Right ventricle myocardium superior (tissue), 1 donor: ENCODE data around the gene SH3GL1. TPM values are rescaled to one million over a fixed set of nuclear protein-coding genes. Genes with fewer than 3 reads are reported as not detected.
A peak's percentile ranks its signal among the peaks of the same experiment; 100 is the strongest.

ENCODE experiments used
- ATAC-seq: fragments of 200-7000 bp; cut with Tn5 transposase; one replicate; pipeline ENCODE4 v1.9.1; 2020; ENCODE audit warnings: mild to moderate bottlenecking; ENCODE audit not compliant: poor library complexity
- DNase-seq: peaks from one replicate; pipeline ENCODE4 v3.0.0-alpha.2; 2020
- intact Hi-C: fragments of 100-400 bp; cut with DNase I; formaldehyde crosslinking; loops from one replicate; pipeline ENCODE4 v1.11.2; 2022
- total RNA-seq: library from RNA; stranded (reverse); fragmentation: NEBNext Ultra II Directional; extraction: Animal tissue kit (Norgen Biotek cat#: 25700); gene quantifications from one replicate; pipeline ENCODE4 v1.2.1, GENCODE V29; 2021
- donor health status: DM: no; HTN: yes; CAD: no; lungs with severe emphysema.

The SH3GL1 gene
- total RNA-seq, 1 donor from 2014 or later = 18.6 TPM

GRCh38 chr19:4436231-4436630, 35.9 kb upstream of the SH3GL1 start:
- no peak for ATAC-seq
- intact Hi-C loops = no loop called here
- no peak for DNase-seq

- ATAC-seq = no peak
These were observed 34.0 kb upstream of the SH3GL1 start for GRCh38 chr19:4434391-4434790.

GRCh38 chr19:4432918-4433506, 32.7 kb upstream of the SH3GL1 start:
- no peak for DNase-seq
- intact Hi-C loops = no loop called here
- ATAC-seq = no peak

More at GRCh38 chr19:4434391-4434790, 34.0 kb upstream of the SH3GL1 start:
- DNase-seq = no peak
- intact Hi-C loops = no loop called here

DNA sequence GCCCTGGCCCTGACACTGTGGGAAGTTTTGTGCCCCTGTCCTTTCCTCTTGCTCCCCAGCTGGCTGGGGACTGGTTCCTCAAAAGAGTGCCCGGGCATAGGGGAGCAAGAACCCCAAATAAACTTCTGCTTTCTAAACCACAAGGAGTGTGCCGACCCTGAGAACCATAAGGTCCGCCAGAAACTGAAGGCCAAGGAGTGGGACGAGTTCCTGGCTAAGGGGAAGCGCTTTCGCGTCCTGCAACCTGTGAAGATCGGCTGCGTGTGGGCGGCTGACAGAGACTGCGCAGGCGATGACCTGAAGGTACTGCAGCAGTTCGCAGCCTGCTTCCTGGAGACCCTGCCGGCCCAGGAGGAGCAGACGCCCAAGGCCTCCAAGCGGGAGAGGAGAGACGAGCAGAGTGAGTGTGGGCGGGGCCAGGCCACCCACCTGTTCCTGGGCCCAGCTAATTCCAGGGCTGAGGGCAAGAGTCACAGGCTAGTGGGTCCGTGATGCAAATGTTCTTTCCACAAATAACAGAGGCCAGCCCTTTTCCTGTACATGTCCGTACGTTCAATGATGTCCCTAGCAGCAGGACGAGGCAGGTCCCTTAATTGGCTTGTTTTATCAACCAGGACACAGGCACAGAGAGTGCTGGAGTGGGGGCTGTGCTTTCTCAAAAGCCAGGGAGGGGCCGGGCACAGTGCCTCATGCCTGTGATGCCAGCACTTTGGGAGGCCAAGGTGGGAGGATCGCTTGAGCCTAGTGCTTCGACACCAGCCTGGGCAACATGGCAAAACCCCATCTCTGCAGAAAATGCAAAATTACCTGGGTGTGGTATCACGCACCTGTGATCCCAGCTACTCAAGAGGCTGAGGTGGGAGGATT, 31.7 kb upstream of the SH3GL1 start:
- intact Hi-C loops = no loop called here
- DNase-seq = no peak
- peak; percentile 60 for ATAC-seq

- DNase-seq (no peak), ATAC-seq (no peak)
- intact Hi-C loops = no loop called here
These were observed 30.9 kb upstream of the SH3GL1 start for GRCh38 chr19:4431296-4431695.

DNA sequence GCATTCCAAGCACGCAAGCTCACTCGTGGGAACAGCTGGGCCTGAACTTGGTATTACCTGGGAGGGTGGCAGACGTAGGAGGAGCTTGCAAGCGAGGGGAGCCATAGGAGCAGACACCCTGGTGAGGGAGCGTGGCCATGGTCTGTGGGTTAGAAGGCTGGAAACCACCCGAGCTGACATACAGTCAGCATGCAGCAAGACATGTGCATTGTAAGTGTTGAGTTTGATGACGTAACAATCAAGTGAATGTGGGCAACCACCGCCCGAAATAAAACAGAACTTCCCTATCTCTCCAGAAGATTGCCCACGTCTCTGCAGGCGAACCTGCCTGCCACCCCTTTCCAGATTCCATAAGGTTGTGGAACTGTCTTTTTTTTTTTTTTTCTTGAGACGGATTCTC, 30.4 kb upstream of the SH3GL1 start:
- ATAC-seq = no peak

GRCh38 chr19:4429771-4430171, 29.4 kb upstream of the SH3GL1 start:
- intact Hi-C loops = no loop called here

More for the DNA sequence above, 30.4 kb upstream of the SH3GL1 start:
- no peak for DNase-seq
- intact Hi-C loops = no loop called here

GRCh38 chr19:4429256-4429655, 28.9 kb upstream of the SH3GL1 start:
- intact Hi-C loops = no loop called here
- DNase-seq = no peak
- no peak for ATAC-seq

More at GRCh38 chr19:4429771-4430171, 29.4 kb upstream of the SH3GL1 start:
- ATAC-seq = no peak
- DNase-seq = no peak

DNA sequence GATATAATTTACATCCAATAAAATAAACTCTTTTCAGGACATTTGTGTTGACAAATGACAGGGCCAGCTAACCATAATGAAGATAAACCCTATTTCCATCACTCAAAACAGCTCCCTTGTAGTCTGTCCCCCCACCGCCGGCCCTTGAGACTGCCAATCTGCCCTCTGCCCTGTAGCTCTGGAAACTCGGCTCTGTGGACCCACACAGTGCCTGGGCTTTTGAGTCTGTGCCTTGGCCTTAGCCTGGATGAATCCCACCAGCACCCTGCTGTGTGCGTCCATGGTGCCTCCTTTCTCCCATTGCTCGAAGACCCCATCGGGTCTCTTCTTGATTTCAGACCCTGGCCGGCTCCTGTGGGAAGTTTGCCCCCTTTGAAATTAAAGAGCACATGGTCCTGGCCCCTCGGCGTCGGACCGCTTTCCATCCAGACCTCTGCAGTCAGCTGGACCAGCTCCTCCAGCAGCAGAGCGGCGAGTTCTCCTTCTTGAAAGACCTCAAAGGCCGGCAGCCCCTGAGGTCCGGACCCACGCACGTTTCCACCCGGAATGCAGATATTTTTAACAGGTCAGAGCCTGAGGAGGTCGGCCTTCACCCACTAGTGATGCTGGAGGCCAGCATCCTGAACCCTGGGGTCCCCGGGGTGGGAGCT, 28.1 kb upstream of the SH3GL1 start:
- DNase-seq (no peak), ATAC-seq (no peak)
- intact Hi-C loops = no loop called here

DNA sequence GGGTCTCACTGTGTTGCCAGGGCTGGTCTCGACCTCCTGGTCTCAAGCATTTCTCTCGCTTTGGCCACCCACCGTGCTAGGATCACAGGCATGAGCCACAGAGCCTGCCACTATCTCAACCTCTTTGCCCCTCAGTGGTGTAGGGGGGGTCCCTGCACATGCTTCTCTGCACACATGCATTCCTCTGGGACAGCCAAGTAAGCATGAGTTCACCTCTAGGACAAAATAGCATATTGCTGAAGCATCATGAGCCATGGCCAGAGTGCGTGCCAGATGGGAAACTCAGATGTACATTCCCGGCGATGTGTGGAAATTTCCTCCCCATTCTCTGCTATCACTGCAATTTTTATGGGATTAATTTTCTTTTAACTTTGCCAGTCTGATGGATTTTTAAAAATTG, 25.2 kb upstream of the SH3GL1 start:
- intact Hi-C loops = no loop called here
- no peak for ATAC-seq
- DNase-seq = no peak

DNA sequence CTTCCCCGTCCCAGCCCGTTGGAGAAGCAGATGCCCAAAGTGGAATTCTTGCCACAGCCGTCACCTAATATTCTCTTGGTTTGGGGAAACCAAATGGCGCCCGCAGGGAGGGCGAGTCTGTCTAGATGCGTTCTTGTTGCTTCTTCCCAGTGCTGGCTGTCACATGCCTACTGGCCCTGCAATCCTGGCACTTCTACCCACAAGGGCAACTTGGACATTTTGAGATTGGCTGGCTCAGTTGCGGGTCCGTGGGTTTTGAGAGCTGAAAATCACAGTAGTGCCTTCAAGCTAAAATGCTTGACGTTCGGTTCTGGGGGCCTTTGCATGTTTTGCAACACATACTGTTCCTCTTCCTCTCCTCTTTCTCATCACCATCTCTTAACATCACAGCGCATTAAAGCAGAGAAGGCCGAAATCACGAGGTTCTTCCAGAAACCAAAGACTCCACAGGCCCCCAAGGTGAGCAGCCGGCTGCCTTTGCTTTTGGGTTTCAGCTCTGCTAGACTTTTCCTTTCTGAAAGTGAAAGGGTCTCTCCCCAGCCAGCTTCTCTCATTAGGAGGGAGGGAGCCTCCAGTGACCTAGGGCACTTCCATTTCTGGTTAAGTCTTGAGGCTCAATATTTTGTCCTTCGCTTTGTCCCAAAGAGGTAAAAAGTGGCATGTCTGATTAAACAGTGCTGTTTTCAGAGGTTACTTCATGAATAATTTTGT, 23.2 kb upstream of the SH3GL1 start:
- DNase-seq = no peak
- intact Hi-C loops = no loop called here
- ATAC-seq = no peak

DNA sequence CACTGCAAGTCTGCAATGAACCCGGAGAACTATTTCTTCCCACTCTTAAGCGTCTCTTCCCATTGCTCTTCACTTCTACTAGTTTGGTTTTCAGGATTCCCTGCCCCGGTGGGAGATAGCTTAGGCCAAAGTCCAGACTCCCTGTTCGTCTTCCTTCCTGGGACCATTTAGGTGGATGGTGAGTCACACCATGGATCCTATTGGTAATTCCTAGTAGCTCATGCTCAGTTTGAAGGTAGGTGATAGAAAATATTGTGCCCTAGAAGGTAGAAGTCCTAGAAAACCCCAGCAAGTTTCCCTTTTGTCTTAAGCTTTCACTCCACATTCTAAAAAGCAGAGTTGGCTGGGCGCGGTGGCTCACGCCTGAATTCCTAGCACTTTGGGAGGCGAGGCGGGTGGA, 15.9 kb upstream of the SH3GL1 start:
- ATAC-seq (no peak), DNase-seq (no peak)
- intact Hi-C loops = no loop called here

DNA sequence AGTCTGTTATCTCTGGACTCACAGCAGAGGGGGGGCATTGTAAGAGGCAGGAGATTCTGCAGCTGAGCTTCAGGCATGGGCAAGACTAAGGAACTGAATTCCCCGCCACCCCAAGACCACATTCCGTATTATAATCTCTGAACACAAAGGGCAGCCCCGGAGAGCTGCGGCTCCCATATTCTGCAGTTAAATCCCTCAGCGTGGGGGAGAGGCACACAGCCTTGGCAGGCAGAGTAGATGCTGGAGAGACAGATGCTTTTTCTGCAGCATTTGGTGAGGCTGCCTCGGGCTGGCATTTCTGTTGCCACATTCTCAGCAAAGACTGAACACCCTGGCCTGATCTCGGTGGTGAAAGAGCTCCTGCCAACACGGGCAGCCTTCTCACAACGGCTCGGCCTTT, 15.0 kb upstream of the SH3GL1 start:
- intact Hi-C loops = no loop called here
- no peak for DNase-seq
- ATAC-seq = peak; percentile 22

DNA sequence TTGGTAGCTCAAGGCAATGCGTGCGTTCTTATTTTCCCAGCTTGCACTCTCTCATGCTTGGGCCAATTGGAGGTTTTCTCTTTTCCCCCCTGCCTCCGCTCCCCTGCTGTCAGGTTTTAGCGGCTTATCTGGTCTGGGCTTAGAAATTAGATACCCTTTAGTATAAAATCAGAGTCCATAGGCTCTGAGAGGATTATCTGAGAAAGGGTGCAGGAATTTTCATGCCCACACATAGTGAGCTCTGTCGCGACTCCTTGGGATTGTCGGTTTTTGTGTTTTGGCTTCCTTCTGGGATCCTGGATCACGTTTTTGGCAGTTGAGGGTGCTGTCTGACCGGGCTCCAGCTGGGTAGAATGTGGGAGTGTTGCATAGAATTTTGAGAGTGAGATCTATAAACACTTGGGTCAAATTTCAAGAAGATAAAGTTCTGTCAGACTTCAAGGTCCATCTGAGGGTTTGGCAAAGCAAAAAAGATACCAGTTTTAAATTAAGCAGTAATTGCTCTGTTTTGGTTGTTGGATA, 14.5 kb upstream of the SH3GL1 start:
- DNase-seq (no peak), ATAC-seq (peak; percentile 36)
- intact Hi-C loops = no loop called here

GRCh38 chr19:4414144-4414799, 13.9 kb upstream of the SH3GL1 start:
- intact Hi-C loops = no loop called here
- ATAC-seq (no peak), DNase-seq (no peak)

DNA sequence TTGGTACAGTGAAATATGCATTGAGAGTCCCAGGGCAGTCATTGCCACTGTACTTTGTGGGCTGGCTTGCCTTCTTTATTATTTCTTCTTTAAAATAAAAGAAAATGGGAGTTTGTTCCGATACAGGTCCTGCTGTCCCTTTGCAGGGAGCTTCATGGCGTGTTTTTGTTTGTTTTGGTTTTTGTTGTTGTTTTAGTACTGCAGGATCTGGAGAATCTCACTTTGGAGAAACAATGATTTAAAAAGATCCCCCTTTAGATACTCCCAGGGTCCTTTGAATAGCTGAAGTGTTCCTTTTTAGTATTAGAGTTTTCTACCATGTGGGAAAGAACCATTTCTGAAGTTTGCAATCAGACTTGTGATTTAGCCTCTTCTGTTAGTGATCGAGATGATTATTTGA, 13.2 kb upstream of the SH3GL1 start:
- intact Hi-C loops = no loop called here
- ATAC-seq = no peak
- DNase-seq = no peak

GRCh38 chr19:4409123-4409933, 9.0 kb upstream of the SH3GL1 start:
- intact Hi-C loops = loop anchor here (10.0 kb wide), 1 partner anchor 145 kb away; no protein-coding TSS in a partner anchor
- DNase-seq = no peak
- no peak for ATAC-seq

- ATAC-seq = no peak
- intact Hi-C loops = loop anchor here (10.0 kb wide), 1 partner anchor 142 kb away; no protein-coding TSS in a partner anchor
These were observed 6.3 kb upstream of the SH3GL1 start for GRCh38 chr19:4406626-4407025.

More at GRCh38 chr19:4406626-4407025, 6.3 kb upstream of the SH3GL1 start:
- no peak for DNase-seq
